ENCODE data around the gene TREX2. TPM values are rescaled to one million over a fixed set of nuclear protein-coding genes. Genes with fewer than 3 reads are reported as not detected.

TREX2 gene
- total and polyA plus RNA-seq, 2 donors from 2014 or later = 0.67 to 1.4 TPM

DNA sequence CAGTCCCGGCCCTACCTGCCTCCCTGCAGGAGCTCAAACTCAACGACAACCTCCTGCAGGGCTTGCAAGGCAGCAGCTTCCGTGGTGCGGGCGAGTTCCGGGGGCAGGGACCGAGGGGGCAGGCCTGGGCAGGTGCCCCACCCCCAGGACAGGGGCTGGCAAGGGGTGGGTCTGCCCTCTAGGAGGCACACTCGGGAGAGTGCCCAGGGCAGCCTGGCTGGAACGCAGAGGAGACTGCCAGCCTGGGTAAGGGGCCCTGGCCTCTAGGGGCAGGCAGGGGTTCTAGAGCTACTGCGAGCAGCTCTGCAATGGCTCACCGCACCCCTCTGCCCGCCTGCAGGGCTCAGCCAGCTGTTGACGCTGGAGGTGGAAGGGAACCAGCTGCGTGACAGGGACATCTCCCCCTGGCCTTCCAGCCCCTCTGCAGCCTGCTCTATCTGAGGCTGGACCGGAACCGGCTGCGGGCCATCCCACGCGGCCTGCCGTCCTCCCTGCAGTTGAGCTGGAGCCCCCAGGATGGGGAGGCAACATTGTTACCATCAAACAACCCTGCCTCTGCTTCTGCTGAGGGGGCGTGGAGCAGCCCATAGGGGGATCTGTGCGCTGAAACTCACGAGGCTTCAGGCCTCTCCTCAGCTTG lies 36.6 kb upstream of the TREX2 start:
- Histone ChIP-seq H3K4me3 (ENCODE audit: low read length in 3 of 3) (no peak overlapping the region), H3K27ac (ENCODE audit: low read depth in 2 of 2, low read length in 2 of 2) (no peak overlapping the region), H3K4me1 (ENCODE audit: control insufficient read depth in 2 of 3, insufficient read depth in 2 of 3, low read depth in 1 of 3, low read length in 3 of 3) (no peaks in the 10 kb centered on the region), H3K27me3 (ENCODE audit: control insufficient read depth, insufficient read depth, low read length) (no peaks in the 10 kb centered on the region), H3K9me3 (ENCODE audit: control insufficient read depth in 2 of 3, insufficient read depth in 1 of 3, low read length in 3 of 3) (no peaks in the 10 kb centered on the region), H3K9ac (ENCODE audit: low read length in 3 of 3) (no peak overlapping the region), H3K36me3 (ENCODE audit: control insufficient read depth in 2 of 3, insufficient read depth in 3 of 3, low read length in 3 of 3) (no peaks in the 10 kb centered on the region)
- FAIRE-seq (no peak), DNase-seq (peak in 1 of 5 donors; percentile 38)
- intact Hi-C loops (cut with DNase I) = no loop called here
- no peak for TF ChIP-seq CTCF (IDR thresholded peaks at IDR 0.05; ENCODE audit: borderline replicate concordance, extremely low read depth, insufficient read depth)

GRCh38 chrX:153481043-153481442 lies 35.2 kb upstream of the TREX2 start:
- H3K9me3 ChIP-seq (ENCODE audit: control insufficient read depth in 2 of 3, insufficient read depth in 1 of 3, low read length in 3 of 3) = no peaks in the 10 kb centered on the region
- FAIRE-seq = no peak
- H3K36me3 ChIP-seq (ENCODE audit: control insufficient read depth in 2 of 3, insufficient read depth in 3 of 3, low read length in 3 of 3) = no peaks in the 10 kb centered on the region
- no peak for TF ChIP-seq CTCF (IDR thresholded peaks at IDR 0.05; ENCODE audit: borderline replicate concordance, extremely low read depth, insufficient read depth)
- H3K27me3 ChIP-seq (ENCODE audit: control insufficient read depth, insufficient read depth, low read length) = no peaks in the 10 kb centered on the region
- no peak overlapping the region for H3K4me3 ChIP-seq (ENCODE audit: low read length in 3 of 3)
- no peak overlapping the region for H3K27ac ChIP-seq (ENCODE audit: low read depth in 2 of 2, low read length in 2 of 2)
- intact Hi-C loops (cut with DNase I) = no loop called here
- DNase-seq = no peak
- peaks cover 0 to 4% (median 0%) of the 10 kb centered on the region in 3 donors for H3K4me1 ChIP-seq (ENCODE audit: control insufficient read depth in 2 of 3, insufficient read depth in 2 of 3, low read depth in 1 of 3, low read length in 3 of 3)
- H3K9ac ChIP-seq (ENCODE audit: low read length in 3 of 3) = no peak overlapping the region

DNA sequence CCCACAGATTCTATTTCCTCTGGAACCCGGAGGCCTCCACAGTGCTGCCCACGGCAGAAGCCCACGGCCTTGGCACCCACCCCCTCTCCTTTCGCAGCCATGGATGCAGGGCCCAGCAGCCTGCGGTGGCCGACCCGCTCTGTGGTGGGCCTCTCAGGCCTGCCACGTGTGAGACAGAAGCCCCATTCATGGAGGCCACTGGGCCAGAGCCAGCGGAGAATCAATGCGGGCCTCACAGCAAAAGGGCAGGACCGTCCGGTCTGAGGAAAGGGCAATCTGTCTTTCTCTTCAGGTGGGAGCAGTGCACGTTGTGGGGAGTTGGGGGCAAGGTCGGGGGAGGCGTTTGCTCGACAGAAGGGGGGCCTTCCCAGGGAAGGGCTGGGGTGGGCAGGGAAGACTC lies 32.9 kb upstream of the TREX2 start:
- H3K9ac ChIP-seq (ENCODE audit: low read length in 3 of 3) = no peak overlapping the region

More for the DNA sequence above, 32.9 kb upstream of the TREX2 start:
- Histone ChIP-seq H3K36me3 (ENCODE audit: control insufficient read depth in 2 of 3, insufficient read depth in 3 of 3, low read length in 3 of 3) (no peaks in the 10 kb centered on the region), H3K27me3 (ENCODE audit: control insufficient read depth, insufficient read depth, low read length) (no peaks in the 10 kb centered on the region), H3K4me1 (ENCODE audit: control insufficient read depth in 2 of 3, insufficient read depth in 2 of 3, low read depth in 1 of 3, low read length in 3 of 3) (peaks cover 0 to 5% (median 0%) of the 10 kb centered on the region in 3 donors), H3K9me3 (ENCODE audit: control insufficient read depth in 2 of 3, insufficient read depth in 1 of 3, low read length in 3 of 3) (no peaks in the 10 kb centered on the region), H3K4me3 (ENCODE audit: low read length in 3 of 3) (no peak overlapping the region), H3K27ac (ENCODE audit: low read depth in 2 of 2, low read length in 2 of 2) (no peak overlapping the region)
- FAIRE-seq (no peak), DNase-seq (no peak)
- intact Hi-C loops (cut with DNase I) = no loop called here
- no peak for TF ChIP-seq CTCF (IDR thresholded peaks at IDR 0.05; ENCODE audit: borderline replicate concordance, extremely low read depth, insufficient read depth)

Data from kidney (tissue), 14 donors.